Activated T-helper 1 cell treated with anti-CD3 and anti-CD28 coated beads, Interleukin-12 subunit alpha, Interleukin-12 subunit beta, Interleukin-2, Interleukin-4 antibody, amounts not matched to agents 30 ng/mL and 10 ng/mL and 1 ng/mL, durations not matched to agents 14 hours and 24 hours and 36 hours (primary cell): Measurements from ENCODE around the gene SALL1. TPM values are rescaled to one million over a fixed set of nuclear protein-coding genes. Genes with fewer than 3 reads are reported as not detected.

ENCODE experiments used
- DNase-seq: peaks from one replicate; pipeline ENCODE4 v3.0.0; 2021; ENCODE audit warnings: low spot score
- H3K27ac Mint-ChIP-seq: one replicate; pipeline ENCODE4 v1.8.0; 2021; ENCODE audit warnings: mild to moderate bottlenecking, mixed read lengths
- H3K27me3 Mint-ChIP-seq: one replicate; pipeline ENCODE4 v1.8.0; 2022; ENCODE audit warnings: mild to moderate bottlenecking, moderate library complexity, mixed read lengths; ENCODE audit not compliant: insufficient read depth
- H3K36me3 Mint-ChIP-seq: one replicate; pipeline ENCODE4 v1.8.0; 2021; ENCODE audit warnings: low read depth, mixed read lengths
- H3K4me1 Mint-ChIP-seq: one replicate; pipeline ENCODE4 v1.8.0; 2021; ENCODE audit warnings: low read depth, mixed read lengths
- H3K4me3 Mint-ChIP-seq: one replicate; pipeline ENCODE4 v1.8.0; 2021; ENCODE audit warnings: mild to moderate bottlenecking, moderate library complexity, mixed read lengths
- H3K9me3 Mint-ChIP-seq: one replicate; pipeline ENCODE4 v1.8.0; 2021; ENCODE audit warnings: mixed read lengths
- intact Hi-C: fragments of 100-400 bp; cut with micrococcal nuclease; formaldehyde crosslinking; loops from one replicate; pipeline ENCODE4 v1.15.1; 2024
- total RNA-seq: library from RNA; stranded (reverse); gene quantifications from 2 replicates; pipeline ENCODE4 v1.2.3, GENCODE V29; 2022

SALL1 gene
- total RNA-seq, 1 donor from 2014 or later, result not detected

DNA sequence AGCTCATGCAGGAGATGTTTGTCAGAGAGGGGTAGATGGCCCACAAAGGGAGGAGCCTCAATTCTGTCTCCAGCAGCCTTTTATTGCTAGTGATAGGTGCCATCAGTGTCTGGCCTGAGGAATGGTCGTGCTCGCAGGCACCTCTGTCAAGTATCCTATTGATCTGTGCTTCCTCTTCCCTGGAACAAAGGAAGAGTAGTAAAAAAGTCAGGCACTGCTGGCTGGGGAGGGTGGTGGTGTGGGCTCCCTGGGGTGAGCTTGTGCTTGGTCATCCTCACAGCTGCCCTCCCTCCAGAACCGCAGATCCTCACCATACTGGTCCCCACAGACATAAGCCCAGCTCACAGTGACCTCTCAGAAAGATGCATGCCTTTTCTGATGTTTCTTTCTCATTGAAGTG lies 15.0 kb upstream of the SALL1 start:
- Mint-ChIP-seq H3K4me3 (no peak overlapping the region), H3K9me3 (no peaks in the 10 kb centered on the region), H3K4me1 (no peaks in the 10 kb centered on the region), H3K27me3 (no peaks in the 10 kb centered on the region), H3K27ac (no peak overlapping the region), H3K36me3 (no peaks in the 10 kb centered on the region)
- intact Hi-C loops, result no loop called here
- no peak for DNase-seq

DNA sequence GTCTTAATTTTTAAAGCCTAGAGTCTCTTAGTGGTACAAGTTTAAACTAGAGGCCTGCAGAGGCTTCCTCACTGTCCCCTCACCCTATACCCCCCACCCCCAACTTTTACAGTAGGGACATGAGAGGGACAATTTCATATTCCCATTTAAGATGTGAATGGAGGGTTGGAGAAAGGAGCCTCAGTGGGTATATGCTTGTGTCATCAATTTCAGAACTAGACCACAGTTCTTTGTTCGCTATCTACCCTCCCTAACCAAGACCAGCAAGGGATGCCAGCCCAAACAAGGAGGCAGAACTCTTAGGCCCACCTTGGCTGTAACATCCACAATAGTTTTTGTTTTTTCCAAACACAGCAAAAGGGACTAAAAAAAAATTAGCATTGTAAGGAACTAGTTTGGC lies 14.0 kb upstream of the SALL1 start:
- Mint-ChIP-seq H3K36me3 (no peaks in the 10 kb centered on the region), H3K27me3 (no peaks in the 10 kb centered on the region), H3K4me1 (no peaks in the 10 kb centered on the region), H3K27ac (no peak overlapping the region), H3K9me3 (no peaks in the 10 kb centered on the region), H3K4me3 (no peak overlapping the region)
- no peak for DNase-seq
- intact Hi-C loops, result no loop called here

DNA sequence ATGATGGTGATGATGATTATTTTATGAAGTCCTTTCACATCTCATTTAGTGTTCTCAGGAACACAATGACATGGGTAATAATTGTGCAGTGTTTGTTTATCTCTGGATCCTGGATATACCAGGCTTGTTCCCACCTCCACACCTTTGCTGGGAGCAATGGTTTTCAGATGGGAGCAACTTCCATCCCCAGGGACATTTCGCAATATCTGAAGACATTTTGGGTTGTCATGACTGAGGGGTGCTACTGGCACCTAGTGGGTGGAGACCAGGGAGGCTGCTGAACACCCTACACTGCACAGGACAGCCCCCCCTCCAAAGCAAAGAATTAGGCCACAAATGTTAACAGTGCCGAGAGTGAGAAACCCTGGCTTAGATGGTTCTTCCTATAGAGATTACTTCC lies 13.5 kb upstream of the SALL1 start:
- H3K27ac Mint-ChIP-seq, result no peak overlapping the region
- H3K9me3 Mint-ChIP-seq, result no peaks in the 10 kb centered on the region
- no peaks in the 10 kb centered on the region for H3K36me3 Mint-ChIP-seq
- intact Hi-C loops, result no loop called here
- DNase-seq, result no peak
- no peaks in the 10 kb centered on the region for H3K4me1 Mint-ChIP-seq
- no peaks in the 10 kb centered on the region for H3K27me3 Mint-ChIP-seq
- H3K4me3 Mint-ChIP-seq, result no peak overlapping the region

DNA sequence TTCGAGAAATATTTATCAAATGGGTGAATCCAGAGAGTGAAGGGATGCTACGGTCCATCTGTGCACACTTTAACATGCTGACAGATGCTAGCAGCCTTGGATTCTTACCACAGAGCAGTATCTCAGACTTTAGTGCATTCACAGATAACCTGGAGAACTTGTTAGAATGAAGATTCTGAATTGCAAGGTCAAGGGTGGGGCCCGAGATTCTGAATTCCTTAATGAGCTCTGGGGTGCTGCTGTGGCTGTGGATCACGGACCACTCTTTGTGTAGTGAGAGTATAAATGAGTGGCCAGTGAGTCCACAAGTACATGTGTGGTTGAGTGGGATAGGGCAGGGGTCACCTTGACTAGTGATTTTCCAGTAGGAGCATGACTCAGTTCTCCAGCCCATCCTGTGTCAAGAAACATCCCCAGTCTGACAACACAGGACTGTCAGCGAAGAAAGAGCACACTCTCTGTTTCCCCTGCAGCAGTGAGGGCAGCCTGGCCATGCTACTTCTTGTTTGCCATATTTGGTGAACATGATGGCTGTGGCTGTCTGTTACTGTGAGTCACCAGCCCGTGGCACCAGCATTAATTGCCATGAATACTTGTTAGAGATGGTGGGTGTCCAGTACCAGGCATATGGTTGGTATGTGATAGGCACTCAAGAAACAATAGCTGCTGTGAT lies 13.0 kb upstream of the SALL1 start:
- no peak for DNase-seq
- H3K36me3 Mint-ChIP-seq, result no peaks in the 10 kb centered on the region
- no peak overlapping the region for H3K4me3 Mint-ChIP-seq
- no peaks in the 10 kb centered on the region for H3K4me1 Mint-ChIP-seq
- no peaks in the 10 kb centered on the region for H3K27me3 Mint-ChIP-seq
- intact Hi-C loops, result no loop called here
- no peak overlapping the region for H3K27ac Mint-ChIP-seq
- H3K9me3 Mint-ChIP-seq, result no peaks in the 10 kb centered on the region

DNA sequence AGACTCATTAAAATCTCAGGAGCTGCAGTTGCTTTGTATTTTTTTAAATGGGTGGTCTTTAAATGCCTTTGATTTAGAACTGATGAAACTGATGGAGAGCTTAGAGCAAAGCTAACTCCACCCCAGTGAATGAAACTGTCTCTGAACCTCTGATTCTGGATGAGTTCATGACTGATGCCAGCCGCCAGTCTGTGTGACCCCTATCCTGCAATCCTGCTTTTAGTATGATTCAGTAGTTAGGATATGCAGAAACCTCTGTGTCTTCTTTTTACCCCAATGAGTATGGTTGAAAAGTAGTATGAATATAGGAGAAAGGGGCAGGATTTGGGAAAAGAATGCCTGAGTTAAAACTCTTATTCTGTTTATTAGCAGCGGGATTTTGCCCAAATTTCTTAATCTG lies 12.3 kb upstream of the SALL1 start:
- DNase-seq, result no peak
- Mint-ChIP-seq H3K4me1 (no peaks in the 10 kb centered on the region), H3K9me3 (no peaks in the 10 kb centered on the region), H3K27me3 (peaks cover 2% of the 10 kb centered on the region), H3K27ac (no peak overlapping the region), H3K36me3 (no peaks in the 10 kb centered on the region), H3K4me3 (no peak overlapping the region)
- intact Hi-C loops, result no loop called here

DNA sequence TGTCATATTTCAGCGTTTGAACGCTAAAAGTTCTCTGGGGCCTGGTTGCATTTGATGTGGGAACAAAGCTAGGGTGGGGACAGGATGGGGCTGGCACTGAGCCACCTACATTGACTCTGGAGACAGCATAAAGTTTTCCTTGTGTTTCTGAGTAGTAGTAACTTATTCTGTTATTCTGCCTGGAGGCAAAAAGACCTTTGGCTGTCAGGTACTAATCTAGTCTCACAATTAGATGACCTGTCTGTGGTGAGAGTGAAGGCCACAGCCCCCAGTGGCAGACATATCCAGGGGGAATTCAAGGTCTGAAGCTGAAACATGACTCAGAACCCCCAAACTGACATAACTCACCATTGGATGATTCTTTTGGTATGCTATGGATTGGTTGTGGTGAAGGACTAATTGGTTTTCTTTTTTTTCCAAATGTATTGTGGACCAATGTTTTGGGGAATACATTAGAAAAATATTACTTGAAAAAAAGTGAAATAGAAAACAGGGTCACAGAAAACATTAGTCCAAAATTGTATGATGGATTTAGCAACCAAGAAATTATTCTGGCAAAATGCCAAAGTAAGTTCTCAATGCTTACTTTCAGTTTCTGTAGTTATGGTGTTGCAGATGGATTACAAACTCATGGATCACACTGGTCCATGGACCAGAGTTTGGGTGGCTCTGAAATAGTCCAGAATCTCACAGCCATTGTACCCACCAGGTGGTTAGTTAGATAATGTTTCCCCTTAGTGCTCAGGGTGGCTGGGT lies 10.5 kb upstream of the SALL1 start:
- Mint-ChIP-seq H3K36me3 (no peaks in the 10 kb centered on the region), H3K4me1 (no peaks in the 10 kb centered on the region), H3K27ac (no peak overlapping the region), H3K9me3 (no peaks in the 10 kb centered on the region), H3K4me3 (no peak overlapping the region), H3K27me3 (peaks cover 10% of the 10 kb centered on the region)
- intact Hi-C loops, result no loop called here
- DNase-seq, result no peak

DNA sequence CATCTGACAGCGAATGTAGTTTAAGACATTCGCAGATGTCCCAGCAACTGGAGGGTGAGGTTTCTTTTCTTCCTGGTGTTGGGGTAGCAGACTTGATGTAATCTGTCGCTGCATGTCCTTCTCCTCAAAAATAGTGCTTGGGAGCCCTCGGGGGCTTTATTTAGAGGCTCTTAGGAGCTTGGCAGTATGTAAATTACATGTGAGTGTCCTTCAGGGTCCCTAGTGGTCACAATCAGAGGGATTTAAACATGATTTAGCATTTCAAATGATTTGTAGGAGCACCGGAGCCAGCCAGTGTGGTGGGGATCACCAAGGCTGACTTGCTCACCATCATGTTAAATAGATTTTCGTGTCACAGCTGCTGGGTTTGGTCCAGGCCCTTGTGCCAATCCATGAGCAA lies 8.8 kb upstream of the SALL1 start:
- H3K27ac Mint-ChIP-seq, result no peak overlapping the region
- H3K27me3 Mint-ChIP-seq, result peaks cover 26% of the 10 kb centered on the region
- no peaks in the 10 kb centered on the region for H3K36me3 Mint-ChIP-seq
- no peaks in the 10 kb centered on the region for H3K9me3 Mint-ChIP-seq
- intact Hi-C loops, result loop anchor here (10.0 kb wide), 1 partner anchor 1875 kb away; the partner anchor contains the start of gene CBLN1
- H3K4me1 Mint-ChIP-seq, result no peaks in the 10 kb centered on the region
- no peak for DNase-seq
- H3K4me3 Mint-ChIP-seq, result no peak overlapping the region

DNA sequence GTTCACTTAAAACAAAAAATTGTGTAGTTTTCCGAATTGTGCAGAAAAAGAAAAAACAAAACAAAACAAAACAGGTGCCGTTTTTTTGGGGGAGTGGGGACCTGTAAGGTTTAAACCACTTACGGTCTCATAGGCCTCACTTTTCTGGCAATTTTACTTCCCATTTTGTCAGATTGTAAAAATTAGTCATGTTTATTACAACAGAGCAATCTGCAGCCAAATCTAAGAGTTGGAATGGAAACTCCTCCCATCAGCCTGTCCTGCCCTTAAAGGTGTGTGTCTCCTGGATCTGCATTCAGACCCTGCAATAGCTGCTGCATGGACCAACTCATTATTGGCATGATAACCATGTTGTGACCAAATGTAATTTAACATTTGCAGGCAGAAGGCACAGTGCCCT lies 8.2 kb upstream of the SALL1 start:
- DNase-seq, result no peak
- Mint-ChIP-seq H3K27me3 (peaks cover 29% of the 10 kb centered on the region), H3K4me3 (no peak overlapping the region), H3K9me3 (no peaks in the 10 kb centered on the region), H3K4me1 (no peaks in the 10 kb centered on the region), H3K27ac (no peak overlapping the region), H3K36me3 (peaks cover under 1% of the 10 kb centered on the region)
- intact Hi-C loops, result loop anchor here (10.0 kb wide), 1 partner anchor 1874 kb away; the partner anchor contains the start of gene CBLN1

DNA sequence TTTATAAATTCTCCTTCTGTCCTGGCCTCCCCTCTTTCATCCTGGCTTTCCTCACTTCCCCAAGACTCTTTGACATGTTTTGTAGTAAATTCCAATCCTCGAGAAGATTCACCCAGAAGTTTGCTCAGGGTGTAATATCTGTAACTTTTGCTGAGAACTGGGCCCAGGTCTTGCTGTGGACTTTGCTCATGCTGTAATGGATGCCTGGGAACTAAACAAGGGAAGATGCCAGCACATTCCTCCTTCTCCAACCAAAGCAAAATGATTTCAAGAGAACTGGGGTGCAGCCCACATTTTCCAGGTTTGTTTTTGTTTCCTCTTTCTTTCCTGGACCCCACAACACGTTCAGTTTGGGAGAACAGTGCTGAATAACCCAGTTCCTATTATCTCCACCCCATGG lies 6.6 kb upstream of the SALL1 start:
- H3K9me3 Mint-ChIP-seq, result peaks cover 5% of the 10 kb centered on the region
- H3K4me1 Mint-ChIP-seq, result no peaks in the 10 kb centered on the region
- no peak overlapping the region for H3K27ac Mint-ChIP-seq
- intact Hi-C loops, result loop anchor here (10.0 kb wide), 1 partner anchor 1873 kb away; the partner anchor contains the start of gene CBLN1
- no peak for DNase-seq
- H3K4me3 Mint-ChIP-seq, result no peak overlapping the region
- peaks cover 7% of the 10 kb centered on the region for H3K36me3 Mint-ChIP-seq
- H3K27me3 Mint-ChIP-seq, result peaks cover 45% of the 10 kb centered on the region

DNA sequence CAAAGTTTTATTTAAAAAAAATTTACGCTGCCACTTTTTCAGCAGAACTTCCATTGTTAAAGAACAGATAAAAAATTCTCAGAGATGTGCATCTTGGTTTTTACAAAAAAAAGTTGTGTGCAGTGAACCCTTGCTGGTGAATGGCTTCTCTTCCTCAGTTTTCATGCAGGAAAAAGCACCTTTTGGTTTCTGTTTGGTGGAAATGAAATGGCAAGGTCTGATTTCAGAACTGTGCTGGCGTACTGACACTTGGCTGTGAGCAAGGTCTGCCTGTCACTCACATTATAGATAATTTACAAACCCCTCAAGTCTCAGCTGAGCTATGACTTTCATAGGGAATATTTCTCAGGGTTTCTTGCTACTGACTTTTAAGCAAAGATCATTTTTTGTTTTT lies 5.7 kb upstream of the SALL1 start:
- Mint-ChIP-seq H3K4me1 (no peaks in the 10 kb centered on the region), H3K27me3 (peaks cover 46% of the 10 kb centered on the region), H3K36me3 (peaks cover 8% of the 10 kb centered on the region), H3K27ac (no peak overlapping the region), H3K9me3 (peaks cover 5% of the 10 kb centered on the region), H3K4me3 (no peak overlapping the region)
- intact Hi-C loops, result loop anchor here (10.0 kb wide), 1 partner anchor 1872 kb away; the partner anchor contains the start of gene CBLN1
- no peak for DNase-seq

DNA sequence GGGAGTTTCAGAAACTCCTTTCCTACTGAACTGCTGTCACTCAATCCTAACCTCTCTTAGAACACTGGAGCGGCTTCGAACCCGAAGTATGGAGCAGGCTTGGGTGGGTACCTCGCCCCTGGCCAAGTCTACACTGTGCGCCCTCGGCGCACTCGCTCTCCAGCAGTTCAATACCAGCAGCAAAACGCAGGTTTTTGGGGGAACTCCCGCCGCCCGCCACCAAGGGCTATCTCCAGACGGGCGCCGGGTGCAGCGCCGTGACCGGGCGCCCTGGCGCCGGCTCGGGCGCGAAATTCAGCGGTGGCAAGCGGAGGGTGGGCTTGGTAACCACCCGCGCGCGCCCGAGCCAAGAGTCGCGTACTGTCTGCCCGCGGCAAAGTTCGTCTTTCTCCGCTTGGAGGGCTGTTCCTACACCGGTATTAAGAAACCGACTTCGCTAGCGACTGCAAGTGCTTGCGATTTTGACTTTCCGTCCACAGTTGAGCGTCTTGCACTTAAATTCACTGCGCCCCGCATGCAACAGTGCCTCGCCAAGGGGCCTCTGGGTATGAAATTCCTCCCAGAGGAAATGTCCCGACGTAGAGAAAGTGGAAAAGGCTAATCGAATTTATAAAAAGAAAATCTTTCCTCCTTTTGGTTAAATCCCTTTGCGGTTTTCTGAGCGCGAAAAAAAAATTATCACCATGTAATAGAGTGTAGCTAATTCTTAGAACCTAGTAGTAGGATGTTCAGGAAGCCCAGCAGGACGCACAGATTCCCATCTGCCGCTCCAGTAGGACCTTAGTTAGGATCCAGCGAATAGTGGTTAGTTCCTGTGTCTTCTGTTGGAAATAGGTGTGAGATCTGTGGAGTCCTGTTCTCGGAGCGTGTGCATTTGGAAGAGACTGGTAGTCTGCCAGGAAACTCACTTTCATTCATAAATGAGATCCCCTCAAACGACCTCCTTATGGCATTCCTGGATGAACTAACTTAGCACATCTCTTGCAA lies 5.0 kb upstream of the SALL1 start:
- peaks cover 8% of the 10 kb centered on the region for H3K36me3 Mint-ChIP-seq
- H3K9me3 Mint-ChIP-seq, result peaks cover 5% of the 10 kb centered on the region
- peaks cover 46% of the 10 kb centered on the region for H3K27me3 Mint-ChIP-seq
- intact Hi-C loops, result loop anchor here (10.0 kb wide), 1 partner anchor 1871 kb away; the partner anchor contains the start of gene CBLN1
- no peak overlapping the region for H3K4me3 Mint-ChIP-seq
- H3K4me1 Mint-ChIP-seq, result no peaks in the 10 kb centered on the region
- DNase-seq, result no peak
- no peak overlapping the region for H3K27ac Mint-ChIP-seq

DNA sequence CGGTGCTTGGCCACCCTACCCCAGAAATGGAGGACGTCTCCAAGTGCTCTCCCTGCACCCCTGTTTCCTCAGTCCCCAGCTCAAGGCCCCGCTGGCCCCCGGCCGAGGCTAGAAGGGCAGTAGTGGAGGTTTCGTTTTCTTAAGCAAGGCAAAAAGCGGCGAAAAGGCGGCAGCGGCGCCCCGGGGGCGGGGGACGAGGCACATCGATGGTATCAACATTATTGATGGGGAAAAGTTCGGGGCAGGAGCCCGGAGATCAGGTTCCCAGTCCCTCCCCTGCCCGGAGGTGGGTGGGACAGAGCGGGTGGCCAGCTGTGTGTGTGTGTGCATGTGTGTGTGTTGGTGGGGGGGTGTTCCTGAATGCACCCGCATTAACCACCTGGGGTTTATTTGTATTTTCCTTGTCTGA lies 4.1 kb upstream of the SALL1 start:
- intact Hi-C loops, result loop anchor here (10.0 kb wide), 1 partner anchor 1870 kb away; the partner anchor contains the start of gene CBLN1
- no peak overlapping the region for H3K27ac Mint-ChIP-seq

More for the DNA sequence above, 4.1 kb upstream of the SALL1 start:
- Mint-ChIP-seq H3K4me3 (no peak overlapping the region), H3K36me3 (peaks cover 8% of the 10 kb centered on the region), H3K27me3 (peaks cover 50% of the 10 kb centered on the region), H3K9me3 (peaks cover 5% of the 10 kb centered on the region), H3K4me1 (no peaks in the 10 kb centered on the region)
- DNase-seq, result no peak
